Measurements from ENCODE around the gene LARGE2. TPM values are rescaled to one million over a fixed set of nuclear protein-coding genes. Genes with fewer than 3 reads are reported as not detected.

LARGE2 gene
- total RNA-seq, 1 experiment from 2014 or later, result 124 TPM

DNA sequence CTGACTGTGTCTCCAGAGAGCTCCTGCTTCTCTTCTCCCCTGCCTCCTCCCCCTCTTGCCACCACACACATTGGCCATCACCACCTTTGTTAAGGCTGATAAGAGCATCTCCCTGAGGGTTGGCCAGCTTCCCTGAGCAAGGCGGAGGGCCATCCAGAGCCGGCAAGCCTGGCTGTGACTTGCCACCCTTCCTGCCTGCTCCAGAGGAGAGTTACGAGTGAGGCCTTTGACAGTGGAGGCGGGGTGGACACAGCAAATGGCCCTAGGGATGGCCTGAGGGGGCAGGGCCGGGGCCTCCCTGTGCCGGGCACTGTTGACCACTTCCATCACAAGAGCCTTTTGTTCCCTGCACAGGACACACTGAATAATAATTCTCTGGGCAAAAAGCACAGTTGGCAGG lies 20.8 kb upstream of the LARGE2 start (continued):
- no peak for TF ChIP-seq ZNF532 (CRISPR knock-in tag; IDR thresholded peaks at IDR 0.05; ENCODE audit: borderline replicate concordance)
- no peak for TF ChIP-seq ZBTB43 (CRISPR knock-in tag; IDR thresholded peaks at IDR 0.05)
- TF ChIP-seq ZNF263 (CRISPR knock-in tag; IDR thresholded peaks at IDR 0.05; ENCODE audit: low read depth), result no peak

- Mint-ChIP-seq H3K9me3 (no peaks in the 10 kb centered on the region), H3K36me3 (0 out of 2 replicates have a peak, but pooled peaks cover 3% of the 10 kb centered on the region), H3K4me1 (peaks cover 10% of the 10 kb centered on the region), H3K4me3 (no peak overlapping the region), H3K27me3 (ENCODE audit: low read depth) (peaks cover 6% of the 10 kb centered on the region), H3K27ac (no peak overlapping the region)
- ChIA-PET POLR2A (no interaction called here), CTCF (interaction anchor here (1.0 to 1.1 kb wide), 2 partner anchors 30 to 104 kb away, joined by 3 read pairs; no protein-coding TSS in a partner anchor)
- TF ChIP-seq FOXK1 (CRISPR knock-in tag; IDR thresholded peaks at IDR 0.05), result no peak
- no peak for TF ChIP-seq GABPB1 (CRISPR knock-in tag; IDR thresholded peaks at IDR 0.05)
- no peak for TF ChIP-seq ZNF396 (CRISPR knock-in tag; IDR thresholded peaks at IDR 0.05; ENCODE audit: borderline replicate concordance)
- no peak for TF ChIP-seq NR3C1 (CRISPR knock-in tag; conservative IDR thresholded peaks at IDR 0.05; ENCODE audit: low read depth)
- TF ChIP-seq, protein P1, sequence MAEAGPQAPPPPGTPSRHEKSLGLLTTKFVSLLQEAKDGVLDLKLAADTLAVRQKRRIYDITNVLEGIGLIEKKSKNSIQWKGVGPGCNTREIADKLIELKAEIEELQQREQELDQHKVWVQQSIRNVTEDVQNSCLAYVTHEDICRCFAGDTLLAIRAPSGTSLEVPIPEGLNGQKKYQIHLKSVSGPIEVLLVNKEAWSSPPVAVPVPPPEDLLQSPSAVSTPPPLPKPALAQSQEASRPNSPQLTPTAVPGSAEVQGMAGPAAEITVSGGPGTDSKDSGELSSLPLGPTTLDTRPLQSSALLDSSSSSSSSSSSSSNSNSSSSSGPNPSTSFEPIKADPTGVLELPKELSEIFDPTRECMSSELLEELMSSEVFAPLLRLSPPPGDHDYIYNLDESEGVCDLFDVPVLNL (CRISPR knock-in tag; IDR thresholded peaks at IDR 0.05; ENCODE audit: borderline replicate concordance, low read depth), result no peak
- TF ChIP-seq, protein P2, sequence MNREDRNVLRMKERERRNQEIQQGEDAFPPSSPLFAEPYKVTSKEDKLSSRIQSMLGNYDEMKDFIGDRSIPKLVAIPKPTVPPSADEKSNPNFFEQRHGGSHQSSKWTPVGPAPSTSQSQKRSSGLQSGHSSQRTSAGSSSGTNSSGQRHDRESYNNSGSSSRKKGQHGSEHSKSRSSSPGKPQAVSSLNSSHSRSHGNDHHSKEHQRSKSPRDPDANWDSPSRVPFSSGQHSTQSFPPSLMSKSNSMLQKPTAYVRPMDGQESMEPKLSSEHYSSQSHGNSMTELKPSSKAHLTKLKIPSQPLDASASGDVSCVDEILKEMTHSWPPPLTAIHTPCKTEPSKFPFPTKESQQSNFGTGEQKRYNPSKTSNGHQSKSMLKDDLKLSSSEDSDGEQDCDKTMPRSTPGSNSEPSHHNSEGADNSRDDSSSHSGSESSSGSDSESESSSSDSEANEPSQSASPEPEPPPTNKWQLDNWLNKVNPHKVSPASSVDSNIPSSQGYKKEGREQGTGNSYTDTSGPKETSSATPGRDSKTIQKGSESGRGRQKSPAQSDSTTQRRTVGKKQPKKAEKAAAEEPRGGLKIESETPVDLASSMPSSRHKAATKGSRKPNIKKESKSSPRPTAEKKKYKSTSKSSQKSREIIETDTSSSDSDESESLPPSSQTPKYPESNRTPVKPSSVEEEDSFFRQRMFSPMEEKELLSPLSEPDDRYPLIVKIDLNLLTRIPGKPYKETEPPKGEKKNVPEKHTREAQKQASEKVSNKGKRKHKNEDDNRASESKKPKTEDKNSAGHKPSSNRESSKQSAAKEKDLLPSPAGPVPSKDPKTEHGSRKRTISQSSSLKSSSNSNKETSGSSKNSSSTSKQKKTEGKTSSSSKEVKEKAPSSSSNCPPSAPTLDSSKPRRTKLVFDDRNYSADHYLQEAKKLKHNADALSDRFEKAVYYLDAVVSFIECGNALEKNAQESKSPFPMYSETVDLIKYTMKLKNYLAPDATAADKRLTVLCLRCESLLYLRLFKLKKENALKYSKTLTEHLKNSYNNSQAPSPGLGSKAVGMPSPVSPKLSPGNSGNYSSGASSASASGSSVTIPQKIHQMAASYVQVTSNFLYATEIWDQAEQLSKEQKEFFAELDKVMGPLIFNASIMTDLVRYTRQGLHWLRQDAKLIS (CRISPR knock-in tag; IDR thresholded peaks at IDR 0.05; ENCODE audit: borderline replicate concordance), result no peak
- no peak for TF ChIP-seq ZBTB21 (CRISPR knock-in tag; IDR thresholded peaks at IDR 0.05; ENCODE audit: borderline replicate concordance)
- no peak for TF ChIP-seq NFATC4 (CRISPR knock-in tag; IDR thresholded peaks at IDR 0.05)
- no peak for TF ChIP-seq NR1H2 (CRISPR knock-in tag; IDR thresholded peaks at IDR 0.05)
- TF ChIP-seq, protein P3, sequence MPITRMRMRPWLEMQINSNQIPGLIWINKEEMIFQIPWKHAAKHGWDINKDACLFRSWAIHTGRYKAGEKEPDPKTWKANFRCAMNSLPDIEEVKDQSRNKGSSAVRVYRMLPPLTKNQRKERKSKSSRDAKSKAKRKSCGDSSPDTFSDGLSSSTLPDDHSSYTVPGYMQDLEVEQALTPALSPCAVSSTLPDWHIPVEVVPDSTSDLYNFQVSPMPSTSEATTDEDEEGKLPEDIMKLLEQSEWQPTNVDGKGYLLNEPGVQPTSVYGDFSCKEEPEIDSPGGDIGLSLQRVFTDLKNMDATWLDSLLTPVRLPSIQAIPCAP (CRISPR knock-in tag; IDR thresholded peaks at IDR 0.05), result no peak
- TF ChIP-seq JAZF1 (CRISPR knock-in tag; IDR thresholded peaks at IDR 0.05), result no peak
- no peak for TF ChIP-seq NFYB (CRISPR knock-in tag; conservative IDR thresholded peaks at IDR 0.05; ENCODE audit: low read depth)
- TF ChIP-seq ZMAT4 (CRISPR knock-in tag; IDR thresholded peaks at IDR 0.05), result no peak
- TF ChIP-seq FOXP4 (CRISPR knock-in tag; IDR thresholded peaks at IDR 0.05), result no peak
- no peak for DNase-seq (ENCODE audit: low spot score)
- no peak for ATAC-seq
These were observed 19.7 kb upstream of the LARGE2 start for GRCh38 chr11:45902452-45903380.

All from WTC11 (cell line).